HG03060 (cell line): ENCODE data around the gene EFNB2.

Source experiments
- ATAC-seq: cut with Tn5 transposase; IDR thresholded peaks from one replicate; pipeline ENCODE4 v1.9.1; 2021; ENCODE audit warnings: low read depth, moderate number of reproducible peaks; ENCODE audit not compliant: unreplicated experiment

Gene EFNB2

DNA sequence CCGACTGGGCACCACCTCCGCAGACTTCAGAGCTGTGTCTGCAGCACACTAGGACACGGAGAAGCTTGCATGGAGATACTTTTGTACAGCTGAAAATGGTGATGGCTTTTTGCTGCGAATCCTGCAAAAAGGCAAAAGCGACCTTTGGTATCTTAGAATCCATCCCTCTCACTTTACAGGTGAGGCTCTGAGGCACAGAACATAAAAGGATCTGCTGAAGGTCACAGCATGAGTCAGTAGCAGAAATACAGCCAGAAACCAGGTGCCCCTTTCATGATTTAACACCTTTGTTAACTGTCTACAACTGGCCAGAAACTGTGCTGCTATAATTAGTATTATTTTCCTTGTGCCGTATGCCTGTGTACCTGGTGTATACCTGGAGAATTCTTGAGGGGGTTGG lies 48.3 kb downstream of the EFNB2 start:
- no peak for ATAC-seq

DNA sequence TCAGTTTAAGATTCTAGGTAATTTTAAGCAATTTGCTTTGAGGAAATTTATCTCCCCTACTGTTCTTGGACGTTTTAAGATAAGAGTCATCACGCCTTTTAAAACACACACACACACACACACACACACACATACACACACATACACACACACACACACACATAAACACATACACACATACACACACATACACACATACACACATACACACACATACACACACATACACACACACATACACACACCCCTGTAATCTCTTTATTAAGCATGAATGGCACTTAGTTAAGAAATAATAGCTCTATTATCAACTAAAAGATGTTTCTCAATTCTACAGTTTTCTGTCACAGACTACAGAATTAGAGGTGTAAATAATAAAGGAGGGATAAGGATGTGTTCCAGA lies 49.2 kb downstream of the EFNB2 start:
- ATAC-seq, result no peak

DNA sequence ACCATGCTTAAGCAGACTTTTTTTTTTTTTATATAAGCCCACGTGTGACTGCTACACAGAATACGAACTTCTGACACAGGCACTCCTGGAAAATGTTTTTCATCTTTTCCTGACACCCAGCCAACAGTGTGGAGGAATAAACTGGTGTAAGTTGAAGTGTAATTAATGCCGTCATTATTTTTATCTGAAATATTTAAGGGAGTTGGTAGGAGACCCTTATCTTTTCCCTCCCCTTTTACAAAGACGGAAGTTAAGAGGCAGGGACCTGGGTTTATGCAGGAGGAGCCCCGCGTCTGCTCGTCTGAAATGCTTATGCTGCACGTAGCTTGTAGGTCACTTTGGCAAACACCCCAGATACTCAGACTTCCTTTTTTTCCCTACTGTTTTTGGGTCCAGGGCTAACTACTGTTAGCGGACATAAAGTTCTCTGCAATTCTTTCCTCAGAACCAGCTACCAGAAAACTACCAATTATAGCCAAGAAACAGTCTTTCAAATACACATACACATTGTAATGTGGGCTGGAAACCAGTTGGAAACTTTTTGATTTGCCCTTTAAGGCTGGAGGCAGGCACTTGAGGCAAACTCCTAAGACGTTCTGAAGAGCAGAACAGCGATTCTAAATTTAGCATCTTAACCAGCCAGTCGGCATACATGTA lies 50.8 kb downstream of the EFNB2 start:
- no peak for ATAC-seq

DNA sequence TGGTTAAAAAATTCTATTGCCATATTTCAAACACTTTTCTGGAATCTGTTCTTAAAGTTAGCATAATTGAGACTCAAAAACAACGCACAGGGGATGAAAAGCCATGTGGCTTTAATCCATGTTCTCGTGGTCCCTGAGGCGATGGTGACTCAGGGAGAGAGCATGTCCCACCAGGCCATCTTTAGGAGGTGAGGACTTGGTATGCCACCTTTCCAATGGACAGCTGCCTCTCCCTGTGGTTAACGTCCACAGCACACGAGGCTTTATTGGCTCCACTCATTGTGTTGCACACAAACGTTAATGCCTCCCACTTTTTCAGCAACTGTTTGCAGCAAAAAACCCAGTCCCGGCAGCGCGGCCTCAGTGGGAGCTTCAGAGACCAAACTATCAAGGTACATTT lies 51.4 kb downstream of the EFNB2 start:
- ATAC-seq, result no peak

DNA sequence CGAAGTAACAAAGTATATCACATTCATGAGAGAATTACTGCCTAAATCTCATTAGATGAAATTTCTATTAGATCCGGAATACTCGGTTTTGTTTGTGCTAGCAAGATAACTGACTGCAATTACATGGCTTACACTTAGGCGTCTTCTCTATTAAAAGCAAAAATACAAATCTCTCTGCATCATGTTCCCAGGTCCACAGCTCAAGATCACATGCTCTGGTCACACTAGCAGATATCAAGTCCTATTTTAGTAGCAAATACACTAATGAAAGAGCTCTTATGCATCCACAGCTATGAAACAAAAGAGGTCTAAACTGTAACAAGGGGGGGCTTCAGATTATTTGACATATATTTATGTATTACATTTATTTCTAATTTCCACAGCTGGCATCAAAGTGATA lies 53.5 kb downstream of the EFNB2 start:
- no peak for ATAC-seq

DNA sequence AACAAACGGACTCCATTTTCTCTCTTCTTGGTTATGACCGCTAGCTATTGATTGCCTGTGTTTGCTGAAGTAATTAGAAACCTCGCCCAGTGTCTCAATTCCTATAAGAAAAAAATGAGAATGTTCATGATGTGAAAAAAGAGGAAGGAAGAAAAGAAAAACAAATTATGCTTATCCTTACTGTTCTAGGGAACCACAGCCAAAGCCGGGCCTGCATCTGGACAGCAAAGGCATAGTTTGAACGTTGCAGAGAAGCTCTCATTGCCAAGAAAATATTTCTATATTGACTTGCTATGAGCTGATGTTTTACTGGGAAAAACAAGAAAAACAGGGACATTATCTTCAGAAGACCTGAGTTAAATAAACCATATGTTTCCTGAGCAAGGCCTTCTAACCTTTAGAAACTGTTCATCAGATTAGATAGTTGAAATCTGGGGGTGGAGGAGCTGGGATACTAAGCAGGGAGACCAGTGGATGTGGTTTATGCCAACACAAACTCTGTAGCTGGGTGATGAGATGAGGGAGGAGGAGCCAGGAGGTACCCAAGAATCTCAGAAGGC lies 55.0 kb downstream of the EFNB2 start:
- ATAC-seq, result no peak

DNA sequence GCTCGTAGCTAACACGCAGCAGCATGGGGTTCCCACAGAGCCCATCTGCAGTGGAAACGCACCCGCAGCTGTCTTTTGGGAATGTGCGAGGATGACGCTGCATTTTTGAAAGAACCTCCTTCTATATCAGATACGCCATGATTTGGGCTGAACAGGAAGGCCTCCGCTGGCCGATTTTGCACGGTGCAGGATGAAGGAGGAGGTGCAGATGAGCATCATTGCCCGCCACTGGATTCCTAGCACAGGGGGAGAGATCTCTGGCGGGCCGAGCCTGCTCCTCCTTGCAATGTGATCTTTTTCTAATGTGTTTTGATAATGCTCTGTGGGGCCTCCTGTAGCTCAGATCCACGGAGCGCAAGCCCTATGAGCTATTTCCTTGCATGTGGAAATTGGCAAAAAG lies 55.5 kb downstream of the EFNB2 start:
- ATAC-seq, result no peak

DNA sequence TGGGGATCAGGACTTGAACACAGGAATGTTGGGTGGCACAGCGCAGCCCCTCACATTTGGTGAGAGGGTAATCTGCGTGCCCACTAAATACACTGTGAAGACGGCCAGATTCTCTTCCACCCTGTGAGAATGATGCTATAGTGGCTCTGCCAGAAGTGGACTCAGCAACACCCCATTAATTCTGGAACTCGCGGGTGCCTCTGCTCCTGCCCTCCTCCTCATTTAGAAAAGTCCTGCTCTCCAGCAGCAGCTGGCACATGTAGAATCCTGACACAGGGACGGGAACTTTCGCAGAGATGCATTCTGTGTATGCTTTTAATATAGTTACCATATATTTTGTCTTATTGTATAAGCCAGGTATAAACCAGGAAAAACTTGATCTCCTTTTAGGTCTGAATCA lies 57.3 kb downstream of the EFNB2 start:
- ATAC-seq, result no peak

DNA sequence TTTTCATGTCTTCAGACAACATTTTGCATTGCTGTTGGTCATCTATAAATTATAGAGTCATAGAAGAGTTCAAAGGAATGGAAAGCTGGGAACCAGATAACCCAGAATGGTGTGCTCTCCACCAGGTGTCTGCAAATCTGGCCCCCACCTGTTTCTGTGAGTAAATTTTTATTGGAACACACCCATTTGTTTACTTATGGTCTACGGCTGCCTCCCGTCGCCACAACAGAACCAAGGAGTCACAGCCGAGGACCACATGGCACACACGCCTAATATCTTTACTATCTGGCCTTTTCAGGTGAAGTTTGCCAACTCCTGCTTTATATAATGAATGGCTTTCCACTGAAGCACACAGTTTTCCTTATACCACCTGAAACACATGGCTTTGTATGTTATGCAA lies 58.2 kb downstream of the EFNB2 start:
- ATAC-seq, result no peak

DNA sequence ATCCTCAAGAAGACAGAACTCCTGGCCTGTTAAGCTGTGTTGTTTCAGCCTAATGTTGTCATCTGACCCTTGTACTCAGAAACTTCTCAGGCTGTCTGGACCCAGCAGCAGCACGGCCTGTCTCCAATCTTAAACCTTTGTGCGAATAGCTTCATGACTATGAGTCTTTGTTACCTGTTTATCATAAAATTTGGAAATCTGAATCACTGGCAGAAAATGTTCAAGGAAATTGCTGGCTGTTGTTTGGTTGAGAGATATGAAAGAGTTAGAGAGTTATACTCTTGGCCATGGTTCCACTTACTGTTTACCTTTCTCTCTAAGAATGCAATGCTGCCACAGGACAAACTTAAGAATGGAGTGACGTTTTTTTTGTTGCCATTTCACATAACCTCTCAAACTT lies 59.6 kb downstream of the EFNB2 start:
- ATAC-seq, result no peak

DNA sequence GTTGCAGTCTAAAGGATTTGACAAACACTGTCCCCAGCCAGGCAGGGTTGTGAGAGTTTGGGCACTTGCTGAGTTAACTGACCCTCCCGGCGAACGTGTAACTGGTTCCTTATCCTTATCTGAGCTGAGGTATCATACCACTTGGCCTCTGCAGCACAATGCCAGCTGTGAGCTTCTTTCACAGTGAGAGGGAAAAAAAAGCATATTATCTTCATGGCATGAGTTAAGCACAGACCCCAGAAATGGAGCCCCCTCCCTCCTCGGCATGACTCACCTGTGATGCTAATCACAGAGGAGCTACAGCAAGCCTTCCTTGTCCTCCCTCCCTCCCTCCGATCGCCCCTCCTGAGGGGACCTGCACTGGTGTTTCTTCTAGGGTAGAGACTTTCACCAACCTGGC lies 60.5 kb downstream of the EFNB2 start:
- ATAC-seq, result no peak

DNA sequence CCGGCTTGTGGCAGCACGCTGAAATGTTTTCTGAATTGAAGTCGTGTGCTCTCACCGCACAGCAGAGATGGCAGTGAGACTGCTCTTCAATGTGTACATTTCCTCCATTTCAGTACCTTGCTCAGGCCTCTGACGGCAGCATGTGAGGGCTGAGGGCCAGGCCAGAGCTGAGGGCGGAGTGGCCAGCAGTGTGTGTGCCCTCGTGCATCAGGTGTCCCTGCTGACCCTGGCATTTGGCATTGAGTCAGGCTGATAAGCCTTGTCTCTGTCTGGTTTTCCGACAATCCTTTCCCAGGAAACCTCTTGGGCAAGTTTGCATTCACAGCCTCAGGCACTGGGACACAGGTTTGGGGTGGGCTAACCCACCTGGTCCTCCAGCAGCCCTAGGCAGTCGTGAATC lies 62.3 kb downstream of the EFNB2 start:
- no peak for ATAC-seq

DNA sequence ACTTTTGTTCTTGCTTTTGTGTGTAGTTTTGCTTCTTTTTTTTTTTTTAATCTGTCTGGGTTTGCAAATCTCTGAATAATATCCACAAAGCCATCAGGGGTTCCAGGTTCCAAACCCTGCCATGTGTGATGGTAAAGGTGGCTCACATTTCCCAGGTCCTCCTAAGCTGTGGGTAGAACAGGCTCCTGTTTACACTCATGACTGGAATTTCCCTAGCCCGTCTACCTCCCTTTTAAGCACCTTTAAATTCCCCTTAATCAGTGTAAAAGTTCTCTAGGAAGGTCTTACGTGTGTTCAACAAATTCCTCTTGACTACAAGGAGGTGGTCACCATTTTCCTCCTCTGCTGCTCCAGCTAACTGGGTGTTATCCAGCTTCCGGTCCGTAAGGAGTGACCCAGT lies 62.8 kb downstream of the EFNB2 start:
- no peak for ATAC-seq

DNA sequence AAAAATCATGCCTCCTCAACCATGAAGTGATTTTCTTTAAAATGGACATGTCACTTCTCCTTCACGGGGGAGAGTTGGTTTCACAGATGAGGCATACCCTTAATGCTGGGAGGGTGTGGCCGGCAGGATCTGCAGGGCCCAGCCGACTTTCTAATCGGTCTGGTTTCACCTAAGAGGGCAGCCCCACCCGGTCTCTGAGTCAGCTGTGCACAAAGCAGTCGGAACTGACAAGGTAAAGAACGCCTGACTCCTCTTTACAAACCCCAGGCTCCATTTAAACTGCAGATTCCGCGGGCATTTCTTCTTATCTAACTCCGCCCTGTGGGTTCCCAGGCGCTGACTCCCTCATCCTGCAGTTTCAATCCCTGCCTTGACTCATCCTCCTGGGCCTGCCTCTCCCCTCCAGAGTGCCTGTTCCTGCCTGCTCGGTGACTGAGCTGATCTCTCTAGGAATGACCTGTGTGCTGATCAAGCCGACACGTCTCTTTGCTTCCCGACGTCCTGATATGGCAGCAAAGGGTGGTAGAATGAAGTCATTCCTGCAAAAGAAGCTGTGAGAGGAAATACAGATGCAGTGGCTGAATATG lies 63.4 kb downstream of the EFNB2 start:
- ATAC-seq, result no peak

DNA sequence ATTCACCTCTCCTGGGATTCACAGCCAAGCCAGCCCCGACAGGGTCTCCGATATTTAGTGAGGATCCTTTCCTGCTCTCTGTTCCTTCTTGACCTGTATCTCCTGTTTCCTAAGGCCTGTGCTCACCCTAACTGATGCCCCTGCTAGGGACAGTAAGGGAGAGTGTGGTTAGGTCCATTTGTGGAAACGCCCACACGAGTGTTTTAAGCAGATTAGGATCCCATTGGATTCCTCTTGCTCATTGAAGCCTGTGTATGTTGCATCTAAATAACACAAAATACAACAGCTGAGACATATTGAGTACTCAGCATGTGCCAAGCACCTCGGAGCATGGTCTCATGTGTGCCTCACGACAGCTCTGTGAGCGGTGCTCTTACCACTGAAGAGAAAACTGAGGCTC lies 64.9 kb downstream of the EFNB2 start:
- ATAC-seq, result no peak

DNA sequence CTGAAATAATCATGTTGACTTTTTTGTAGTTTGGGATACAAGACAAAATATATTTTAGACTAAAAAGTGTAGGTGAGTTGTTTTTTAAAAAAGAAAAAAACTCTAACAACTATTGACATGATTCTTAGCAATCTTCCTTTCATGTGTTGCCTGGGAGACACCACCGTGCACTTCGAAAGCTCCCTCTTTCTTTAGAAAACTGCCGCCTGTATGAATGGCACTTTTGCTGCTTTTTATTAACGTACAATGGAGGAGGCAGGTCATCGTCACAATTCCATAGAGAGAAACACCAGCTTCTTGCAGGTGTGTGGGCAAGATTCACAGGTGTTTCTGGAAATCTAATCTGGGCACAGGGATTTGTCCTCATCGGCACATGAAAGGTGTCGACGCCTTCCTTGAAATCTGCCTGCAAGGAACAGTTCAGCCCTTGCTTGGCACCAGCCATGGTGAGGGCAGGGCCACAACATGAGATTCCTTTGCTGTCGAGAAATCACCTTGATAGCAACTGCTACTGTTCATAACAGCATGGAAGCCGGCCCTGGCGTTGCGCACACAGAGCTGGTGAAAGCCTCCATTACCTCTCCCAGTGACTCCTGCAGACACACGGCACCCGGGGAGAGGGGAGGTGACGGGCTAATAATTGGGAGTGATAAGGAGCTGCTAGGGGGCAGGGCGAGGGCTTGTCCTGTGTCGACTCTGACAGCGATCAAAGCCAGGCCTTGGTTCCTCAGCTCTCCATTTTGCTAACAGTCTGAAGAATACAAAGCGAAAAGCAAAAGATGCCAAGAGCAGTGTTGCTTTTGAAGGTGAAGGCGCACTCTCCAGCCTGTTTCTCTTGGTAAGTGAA lies 66.5 kb downstream of the EFNB2 start:
- no peak for ATAC-seq

DNA sequence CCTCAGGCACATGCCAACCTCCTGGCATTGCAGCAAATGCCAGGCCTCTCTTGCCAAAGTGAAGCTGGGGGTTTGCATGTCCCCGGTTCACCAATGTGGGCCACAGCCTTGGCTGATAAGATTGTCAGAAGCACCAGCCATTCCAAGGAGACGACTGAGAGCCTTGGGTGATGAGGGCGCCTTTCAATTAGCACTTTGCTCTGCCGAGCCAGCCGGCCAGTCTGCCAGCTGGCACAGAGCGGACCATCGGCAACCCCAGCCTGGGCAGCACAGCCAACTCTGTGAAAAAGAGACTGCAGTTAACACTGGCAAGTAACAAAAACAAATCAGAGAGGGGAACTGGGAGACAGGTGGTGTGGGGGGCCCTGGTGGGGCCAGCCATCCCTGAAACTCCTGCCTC lies 67.3 kb downstream of the EFNB2 start:
- ATAC-seq, result no peak

DNA sequence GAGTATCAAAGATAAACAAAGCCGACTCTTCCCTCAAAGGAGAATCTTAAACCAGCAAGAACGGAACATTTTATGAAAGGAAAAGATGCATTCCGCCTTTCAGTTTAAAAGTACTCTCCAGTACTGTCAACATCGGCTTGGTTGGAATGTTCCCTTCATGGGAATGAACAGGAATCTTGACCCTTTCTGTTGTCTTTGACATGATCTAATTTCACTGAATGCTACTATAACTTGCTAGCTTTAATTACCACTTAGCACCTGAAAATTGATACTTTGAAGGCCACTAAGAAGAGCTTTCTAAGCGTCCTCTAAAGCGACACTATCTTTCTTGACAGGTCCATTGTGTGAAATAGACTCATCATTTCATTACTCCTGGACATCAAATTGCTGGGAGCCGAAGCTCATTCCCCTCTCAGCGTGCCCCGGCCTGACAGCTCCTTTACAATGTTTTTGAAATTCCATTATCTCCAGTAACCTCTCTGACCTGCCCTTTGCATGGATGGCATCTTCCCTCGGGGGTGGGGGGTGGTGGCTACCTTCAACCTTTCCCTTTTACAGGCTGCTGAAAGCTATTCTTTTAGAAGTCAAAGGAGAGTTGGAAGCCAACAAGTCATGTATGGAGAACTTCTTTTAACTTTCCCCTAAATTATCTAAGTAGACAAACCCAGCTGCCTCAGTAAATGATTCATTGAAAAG lies 67.9 kb downstream of the EFNB2 start:
- ATAC-seq, result no peak

DNA sequence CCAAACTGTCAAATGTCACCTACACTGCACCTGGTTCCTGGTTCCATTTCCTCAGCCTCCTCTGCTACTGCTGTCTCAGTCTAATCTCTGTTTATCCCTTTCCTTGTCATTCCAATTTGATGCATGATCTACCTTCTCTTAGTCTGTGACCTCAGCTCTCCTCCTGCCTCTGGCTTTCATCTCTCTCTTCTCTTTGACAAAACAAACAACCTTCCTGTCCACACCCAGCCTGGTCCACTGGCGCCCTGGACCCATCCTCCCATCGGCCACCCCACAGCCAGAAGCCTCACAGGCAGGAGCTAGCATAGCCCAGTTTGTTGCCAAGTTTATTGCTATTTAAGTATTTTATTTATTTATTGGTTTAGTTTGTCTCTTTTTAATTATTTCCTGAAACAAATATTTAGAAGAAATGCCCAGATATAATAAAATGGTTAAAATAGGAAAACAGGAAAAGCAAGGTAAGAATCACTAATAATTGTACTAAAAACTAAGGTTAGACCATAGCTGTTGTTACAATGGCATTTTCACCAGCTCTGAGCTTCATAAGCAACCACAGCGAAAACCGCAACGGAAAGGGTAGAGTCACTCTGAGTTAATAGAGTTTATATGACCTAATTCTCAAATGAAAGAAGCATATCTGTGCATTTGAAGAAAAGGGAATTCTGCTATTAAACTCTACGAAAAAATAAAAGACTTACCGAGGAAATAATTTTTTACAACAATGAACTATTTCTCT lies 68.6 kb downstream of the EFNB2 start:
- no peak for ATAC-seq

DNA sequence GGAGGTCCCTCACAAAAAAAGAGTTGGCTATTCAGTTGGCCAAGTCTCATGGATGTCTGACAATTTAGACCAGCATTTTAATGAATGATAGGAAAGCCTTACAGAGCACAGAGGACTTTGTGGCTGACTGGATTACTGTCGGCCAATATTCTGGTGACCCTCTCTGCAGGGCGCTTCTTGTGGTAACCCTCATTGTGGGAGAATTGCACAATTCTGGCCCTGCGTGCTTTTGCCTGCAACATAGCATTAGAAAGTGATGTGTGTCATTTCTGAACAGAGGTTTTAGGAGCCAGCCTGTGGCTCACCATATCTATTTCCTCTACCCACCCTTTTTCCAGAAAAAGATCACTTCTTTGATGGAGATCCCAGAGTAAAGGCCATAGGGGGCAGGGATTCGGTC lies 71.4 kb downstream of the EFNB2 start:
- no peak for ATAC-seq
